ENCODE measurements around the gene SKI. TPM values are rescaled to one million over a fixed set of nuclear protein-coding genes. Genes with fewer than 3 reads are reported as not detected.
A peak's percentile ranks its signal among the peaks of the same experiment; 100 is the strongest.

Gene SKI
- polyA plus RNA-seq, 6 donors from 2014 or later, result 0.26 to 1.3 (median 0.52) TPM; not detected in 1

- H3K27ac Mint-ChIP-seq, result peak overlapping the region in 1 of 6 donors; percentile 11
- H3K4me1 Mint-ChIP-seq, result peaks cover 19 to 31% (median 23%) of the 10 kb centered on the region in 3 donors
- H3K4me3 Mint-ChIP-seq, result no peak overlapping the region
- no peaks in the 10 kb centered on the region for H3K9me3 Mint-ChIP-seq
- no peaks in the 10 kb centered on the region for H3K27me3 Mint-ChIP-seq
- ATAC-seq (ENCODE audit: low read depth in 2 of 2), result no peak
- H3K36me3 Mint-ChIP-seq, result no peaks in the 10 kb centered on the region
- DNase-seq, result no peak
Measured at GRCh38 chr1:2283371-2283990, 55.4 kb downstream of the SKI start.

GRCh38 chr1:2283991-2284895, 56.1 kb downstream of the SKI start:
- ATAC-seq (ENCODE audit: low read depth in 2 of 2) (no peak), DNase-seq (no peak)
- Mint-ChIP-seq H3K27ac (peak overlapping the region in 2 of 6 donors; percentile 10 to 42), H3K4me3 (peak overlapping the region in 1 of 8 donors; percentile 25), H3K36me3 (no peaks in the 10 kb centered on the region), H3K9me3 (no peaks in the 10 kb centered on the region), H3K4me1 (peaks cover 16 to 33% (median 26%) of the 10 kb centered on the region in 3 donors), H3K27me3 (no peaks in the 10 kb centered on the region)

GRCh38 chr1:2284932-2285331, 56.8 kb downstream of the SKI start:
- Mint-ChIP-seq H3K27me3 (no peaks in the 10 kb centered on the region), H3K4me1 (peaks cover 17 to 33% (median 25%) of the 10 kb centered on the region in 3 donors), H3K4me3 (peak overlapping the region in 1 of 8 donors; percentile 50), H3K9me3 (no peaks in the 10 kb centered on the region), H3K27ac (peak overlapping the region in 1 of 6 donors; percentile 16), H3K36me3 (no peaks in the 10 kb centered on the region)
- no peak for DNase-seq
- ATAC-seq (ENCODE audit: low read depth in 2 of 2), result no peak

- H3K4me3 Mint-ChIP-seq, result peak overlapping the region in 4 of 8 donors; percentile 44 to 89 (median 46)
- no peaks in the 10 kb centered on the region for H3K9me3 Mint-ChIP-seq
- no peaks in the 10 kb centered on the region for H3K36me3 Mint-ChIP-seq
- ATAC-seq (ENCODE audit: low read depth in 2 of 2) (no peak), DNase-seq (no peak)
- no peaks in the 10 kb centered on the region for H3K27me3 Mint-ChIP-seq
- H3K4me1 Mint-ChIP-seq, result peaks cover 30 to 53% (median 42%) of the 10 kb centered on the region in 3 donors
- H3K27ac Mint-ChIP-seq, result peak overlapping the region in 3 of 6 donors; percentile 30 to 75 (median 38)
Measured at GRCh38 chr1:2286923-2287322, 58.8 kb downstream of the SKI start.

- ATAC-seq (ENCODE audit: low read depth in 2 of 2) (no peak), DNase-seq (no peak)
- no peaks in the 10 kb centered on the region for H3K9me3 Mint-ChIP-seq
- no peaks in the 10 kb centered on the region for H3K36me3 Mint-ChIP-seq
- peak overlapping the region in 2 of 6 donors; percentile 60 to 99 for H3K27ac Mint-ChIP-seq
- peak overlapping the region in 1 of 8 donors; percentile 20 for H3K4me3 Mint-ChIP-seq
- H3K27me3 Mint-ChIP-seq, result no peaks in the 10 kb centered on the region
- peaks cover 35 to 58% (median 49%) of the 10 kb centered on the region in 3 donors for H3K4me1 Mint-ChIP-seq
Measured at GRCh38 chr1:2287649-2288048, 59.5 kb downstream of the SKI start.

- DNase-seq (no peak), ATAC-seq (ENCODE audit: low read depth in 2 of 2) (no peak)
- Mint-ChIP-seq H3K4me1 (peaks cover 39 to 61% (median 52%) of the 10 kb centered on the region in 3 donors), H3K36me3 (no peaks in the 10 kb centered on the region), H3K4me3 (peak overlapping the region in 3 of 8 donors; percentile 20 to 59 (median 36)), H3K27ac (peak overlapping the region in 2 of 6 donors; percentile 24 to 99), H3K27me3 (no peaks in the 10 kb centered on the region), H3K9me3 (no peaks in the 10 kb centered on the region)
Measured at GRCh38 chr1:2288311-2288710, 60.2 kb downstream of the SKI start.

GRCh38 chr1:2288816-2289536, 60.9 kb downstream of the SKI start:
- H3K9me3 Mint-ChIP-seq, result no peaks in the 10 kb centered on the region
- no peaks in the 10 kb centered on the region for H3K27me3 Mint-ChIP-seq
- peak overlapping the region in 4 of 6 donors; percentile 26 to 99 (median 56) for H3K27ac Mint-ChIP-seq

GRCh38 chr1:2289607-2290006, 61.5 kb downstream of the SKI start:
- H3K36me3 Mint-ChIP-seq, result no peaks in the 10 kb centered on the region
- H3K4me1 Mint-ChIP-seq, result peaks cover 43 to 74% (median 62%) of the 10 kb centered on the region in 3 donors

More at GRCh38 chr1:2288816-2289536, 60.9 kb downstream of the SKI start:
- DNase-seq, result no peak
- peak overlapping the region in 3 of 8 donors; percentile 59 to 87 (median 72) for H3K4me3 Mint-ChIP-seq
- no peaks in the 10 kb centered on the region for H3K36me3 Mint-ChIP-seq
- no peak for ATAC-seq (ENCODE audit: low read depth in 2 of 2)
- peaks cover 45 to 68% (median 59%) of the 10 kb centered on the region in 3 donors for H3K4me1 Mint-ChIP-seq

GRCh38 chr1:2290171-2290578, 62.1 kb downstream of the SKI start:
- Mint-ChIP-seq H3K4me3 (peak overlapping the region; percentile 74 to 92 (median 88)), H3K27ac (peak overlapping the region; percentile 42 to 99 (median 98))

More at GRCh38 chr1:2289607-2290006, 61.5 kb downstream of the SKI start:
- Mint-ChIP-seq H3K27ac (peak overlapping the region in 4 of 6 donors; percentile 42 to 99 (median 92)), H3K27me3 (no peaks in the 10 kb centered on the region), H3K4me3 (peak overlapping the region in 7 of 8 donors; percentile 74 to 92 (median 87)), H3K9me3 (no peaks in the 10 kb centered on the region)
- DNase-seq (no peak), ATAC-seq (ENCODE audit: low read depth in 2 of 2) (no peak)

GRCh38 chr1:2290595-2291510, 62.7 kb downstream of the SKI start:
- Mint-ChIP-seq H3K27me3 (no peaks in the 10 kb centered on the region), H3K36me3 (no peaks in the 10 kb centered on the region), H3K27ac (peak overlapping the region; percentile 85 to 99 (median 98)), H3K4me3 (peak overlapping the region; percentile 74 to 92 (median 88)), H3K4me1 (peaks cover 43 to 82% (median 65%) of the 10 kb centered on the region in 3 donors), H3K9me3 (no peaks in the 10 kb centered on the region)
- ATAC-seq (ENCODE audit: low read depth in 2 of 2), result peak; percentile 82 to 86
- peak; percentile 85 for DNase-seq

More at GRCh38 chr1:2290171-2290578, 62.1 kb downstream of the SKI start:
- no peaks in the 10 kb centered on the region for H3K27me3 Mint-ChIP-seq
- DNase-seq (no peak), ATAC-seq (ENCODE audit: low read depth in 2 of 2) (no peak)
- H3K4me1 Mint-ChIP-seq, result peaks cover 43 to 77% (median 62%) of the 10 kb centered on the region in 3 donors
- H3K36me3 Mint-ChIP-seq, result no peaks in the 10 kb centered on the region
- no peaks in the 10 kb centered on the region for H3K9me3 Mint-ChIP-seq

- ATAC-seq (ENCODE audit: low read depth in 2 of 2), result no peak
Measured at GRCh38 chr1:2291577-2291976, 63.5 kb downstream of the SKI start.

More at GRCh38 chr1:2291577-2291976, 63.5 kb downstream of the SKI start:
- Mint-ChIP-seq H3K9me3 (no peaks in the 10 kb centered on the region), H3K36me3 (no peaks in the 10 kb centered on the region), H3K27me3 (no peaks in the 10 kb centered on the region), H3K27ac (peak overlapping the region in 3 of 6 donors; percentile 73 to 99 (median 97)), H3K4me3 (peak overlapping the region in 7 of 8 donors; percentile 15 to 87 (median 64)), H3K4me1 (peaks cover 44 to 80% (median 70%) of the 10 kb centered on the region in 3 donors)
- DNase-seq, result no peak
